VCaP (cell line): ENCODE data around the gene MCM5.

ENCODE experiments used
- H3K27ac ChIP-seq: fragments of 450-650 bp; 2 replicates; pipeline ENCODE4 v1.5.1; 2017
- CTCF ChIP-seq: fragments of 450-650 bp; conservative IDR thresholded peaks from 2 replicates; pipeline ENCODE4 v1.5.1; 2017; ENCODE audit warnings: mild to moderate bottlenecking, moderate library complexity

Gene MCM5

GRCh38 chr22:35419756-35420155 is 19.8 kb downstream of the MCM5 start:
- no peak for TF ChIP-seq CTCF
- no peak overlapping the region for H3K27ac ChIP-seq

GRCh38 chr22:35421121-35421520 is 21.2 kb downstream of the MCM5 start:
- TF ChIP-seq CTCF: no peak

GRCh38 chr22:35422145-35422544 is 22.2 kb downstream of the MCM5 start:
- H3K27ac ChIP-seq: no peak overlapping the region
- TF ChIP-seq CTCF: no peak

More at GRCh38 chr22:35421121-35421520, 21.2 kb downstream of the MCM5 start:
- H3K27ac ChIP-seq: no peak overlapping the region

- no peak for TF ChIP-seq CTCF
- no peak overlapping the region for H3K27ac ChIP-seq
Observed at GRCh38 chr22:35422936-35423335, 23.0 kb downstream of the MCM5 start.

- TF ChIP-seq CTCF: no peak
- H3K27ac ChIP-seq: no peak overlapping the region
Observed at GRCh38 chr22:35424081-35424480, 24.1 kb downstream of the MCM5 start.

- H3K27ac ChIP-seq: no peak overlapping the region
- no peak for TF ChIP-seq CTCF
Observed at GRCh38 chr22:35424761-35425160, 24.8 kb downstream of the MCM5 start.

GRCh38 chr22:35425546-35425945 is 25.6 kb downstream of the MCM5 start:
- no peak for TF ChIP-seq CTCF

More at GRCh38 chr22:35425546-35425945, 25.6 kb downstream of the MCM5 start:
- no peak overlapping the region for H3K27ac ChIP-seq
